GM23248 (cell line): ENCODE data around the gene BRF1.
"Not testable (repeated sequence)": the region's sequence is repeated elsewhere in the genome, so short reads cannot be mapped to it uniquely, and the experiment has no call there.

ENCODE experiments used
- EZH2 ChIP-seq: fragments of 200-600 bp; sonication (generic); IDR thresholded peaks from 2 replicates; pipeline ENCODE4 v1.6.1; 2018; ENCODE audit warnings: antibody characterized with exemption, mild to moderate bottlenecking; ENCODE audit not compliant: insufficient read depth, poor library complexity, severe bottlenecking
- EZH2phosphoT487 ChIP-seq: fragments of 200-600 bp; sonication (generic); IDR thresholded peaks from 2 replicates; pipeline ENCODE4 v1.6.1; 2018; ENCODE audit warnings: antibody characterized with exemption, moderate library complexity, mild to moderate bottlenecking, low read depth; ENCODE audit not compliant: insufficient read depth

DNA sequence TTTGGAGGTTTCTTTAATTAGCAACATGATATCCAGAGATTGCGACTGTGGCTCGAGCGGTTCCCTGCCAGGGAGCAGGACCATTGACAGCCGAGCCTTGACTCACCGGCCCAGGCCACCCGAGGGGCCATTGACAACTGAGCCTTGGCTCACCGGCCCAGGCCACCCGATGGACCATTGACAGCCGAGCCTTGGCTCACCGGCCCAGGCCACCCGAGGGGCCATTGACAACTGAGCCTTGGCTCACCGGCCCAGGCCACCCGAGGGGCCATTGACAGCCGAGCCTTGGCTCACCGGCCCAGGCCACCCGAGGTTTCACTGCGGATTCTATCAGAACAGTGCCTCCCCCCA, 26.9 kb upstream of the BRF1 start:
- TF ChIP-seq EZH2phosphoT487, EZH2: not testable (repeated sequence)
